Stimulated activated CD4-positive, alpha-beta T cell treated with anti-CD3 and anti-CD28 coated beads, Interleukin-12 subunit alpha, Interleukin-12 subunit beta, amount 100 ng/mL, for 24 hours (primary cell): ENCODE data around the gene GDPD4.

Experiments used
- DNase-seq, 2 experiments: peaks; one replicate each; pipeline ENCODE4 v3.0.0-alpha.2; 2020; ENCODE audit warnings: low read depth in 2 of 2

The GDPD4 gene

DNA sequence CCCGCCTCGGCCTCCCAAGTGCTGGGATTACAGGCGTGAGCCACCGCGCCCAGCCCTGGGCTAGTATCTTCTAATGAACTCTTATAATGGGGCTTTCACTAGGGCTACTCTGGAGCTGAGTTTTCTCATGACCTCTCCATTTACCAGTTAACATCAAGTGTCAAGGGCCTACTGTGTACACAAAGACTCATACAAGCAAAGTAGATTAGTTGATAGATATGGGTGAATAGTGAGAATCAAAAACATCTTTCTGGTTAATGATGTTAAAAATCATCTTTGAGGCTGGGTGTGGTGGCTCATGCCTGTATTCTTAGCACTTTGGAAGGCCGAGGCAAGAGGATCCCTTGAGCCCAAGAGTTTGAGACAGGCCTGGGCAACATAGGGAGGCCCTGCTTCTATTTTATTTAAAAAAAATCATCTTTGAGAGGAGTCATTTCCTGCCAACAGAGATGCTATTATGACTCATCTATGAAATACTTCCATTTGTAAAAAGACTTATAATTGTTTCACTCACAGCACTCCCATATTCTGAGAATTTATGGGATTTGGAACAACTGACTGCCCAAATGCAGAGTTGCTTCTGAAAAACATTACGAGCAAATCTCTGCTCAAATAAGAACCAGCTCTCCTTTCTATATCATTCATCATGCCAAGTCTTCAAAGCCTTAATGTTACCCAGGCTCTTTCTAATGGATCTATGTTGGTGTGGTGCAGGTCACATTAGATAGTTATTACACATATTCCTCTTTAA lies 57.0 kb downstream of the GDPD4 start:
- no peak for DNase-seq

DNA sequence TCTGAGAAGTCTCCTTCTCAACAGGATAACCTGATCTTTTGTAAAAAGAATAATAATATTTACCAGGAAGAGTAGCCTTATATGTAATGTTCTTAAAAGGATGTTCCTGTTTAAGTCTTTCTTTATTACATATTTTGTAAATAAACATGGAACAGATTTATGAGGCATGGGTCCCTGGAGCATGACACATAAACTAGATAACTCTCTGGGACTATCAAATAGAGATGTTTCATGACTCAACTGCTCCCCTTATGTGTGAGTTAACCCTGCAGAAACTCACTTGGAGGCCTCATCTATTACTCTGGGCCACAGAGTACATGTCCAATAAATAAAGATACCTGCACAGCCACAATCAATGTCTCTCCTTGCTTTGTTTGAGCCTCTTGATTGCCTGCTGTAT lies 64.6 kb downstream of the GDPD4 start:
- no peak for DNase-seq

DNA sequence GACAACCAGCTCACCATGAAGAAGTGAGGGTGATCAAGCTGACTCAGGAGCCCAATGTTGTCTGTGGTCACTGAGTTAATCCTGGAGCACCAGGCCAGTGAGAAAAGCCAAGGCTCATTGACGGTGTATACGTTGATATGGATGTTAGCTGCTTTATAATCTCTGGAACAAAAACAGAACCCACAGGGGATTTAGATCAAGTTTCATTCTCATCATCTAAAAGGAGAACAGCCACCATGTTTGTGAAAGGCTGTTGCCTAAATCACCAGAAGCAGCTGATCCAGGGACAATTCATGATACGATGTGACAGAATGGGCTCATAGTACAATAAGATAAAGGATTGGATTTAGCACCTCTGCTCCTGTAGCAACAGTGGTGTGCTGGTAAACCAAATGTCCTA lies 68.5 kb downstream of the GDPD4 start:
- no peak for DNase-seq

DNA sequence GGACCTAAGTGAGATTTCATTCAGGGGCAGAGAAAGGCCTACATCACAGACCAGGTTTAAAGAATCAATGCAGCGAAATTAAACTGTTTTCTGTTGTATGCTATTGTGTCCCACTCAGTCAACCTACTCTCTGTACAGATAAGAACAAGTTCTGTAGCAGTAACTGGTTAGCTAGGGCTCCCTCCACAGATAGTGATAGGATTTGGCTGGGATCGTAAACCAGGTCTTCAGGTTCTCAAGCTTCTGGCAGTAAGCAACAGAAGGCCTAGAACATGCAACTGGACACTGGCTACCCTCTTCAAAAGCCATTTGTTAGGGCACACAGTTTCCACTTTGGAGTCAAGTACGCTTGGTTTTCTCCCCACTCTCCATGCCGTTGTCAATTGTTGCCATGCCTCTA lies 69.2 kb downstream of the GDPD4 start:
- DNase-seq = no peak

DNA sequence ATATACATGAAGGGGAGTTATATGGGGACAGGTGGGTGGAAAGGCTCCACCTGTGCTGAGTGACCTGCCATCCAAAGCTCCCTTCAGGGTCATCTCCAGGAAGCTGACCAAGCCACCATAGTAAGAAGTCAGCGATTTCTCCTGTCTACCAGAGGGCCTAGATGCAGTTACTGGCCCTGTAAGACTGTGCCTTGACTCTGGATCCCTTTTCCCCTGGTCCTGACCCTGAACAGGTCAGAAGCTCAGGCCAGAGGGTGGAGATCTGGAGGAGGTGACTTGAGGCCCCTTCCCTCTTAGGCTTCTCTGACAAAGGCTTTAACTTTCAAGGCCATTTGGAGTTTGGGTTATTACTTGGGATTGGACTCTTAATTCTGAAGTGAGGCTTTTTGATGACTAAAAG lies 69.7 kb downstream of the GDPD4 start:
- no peak for DNase-seq

DNA sequence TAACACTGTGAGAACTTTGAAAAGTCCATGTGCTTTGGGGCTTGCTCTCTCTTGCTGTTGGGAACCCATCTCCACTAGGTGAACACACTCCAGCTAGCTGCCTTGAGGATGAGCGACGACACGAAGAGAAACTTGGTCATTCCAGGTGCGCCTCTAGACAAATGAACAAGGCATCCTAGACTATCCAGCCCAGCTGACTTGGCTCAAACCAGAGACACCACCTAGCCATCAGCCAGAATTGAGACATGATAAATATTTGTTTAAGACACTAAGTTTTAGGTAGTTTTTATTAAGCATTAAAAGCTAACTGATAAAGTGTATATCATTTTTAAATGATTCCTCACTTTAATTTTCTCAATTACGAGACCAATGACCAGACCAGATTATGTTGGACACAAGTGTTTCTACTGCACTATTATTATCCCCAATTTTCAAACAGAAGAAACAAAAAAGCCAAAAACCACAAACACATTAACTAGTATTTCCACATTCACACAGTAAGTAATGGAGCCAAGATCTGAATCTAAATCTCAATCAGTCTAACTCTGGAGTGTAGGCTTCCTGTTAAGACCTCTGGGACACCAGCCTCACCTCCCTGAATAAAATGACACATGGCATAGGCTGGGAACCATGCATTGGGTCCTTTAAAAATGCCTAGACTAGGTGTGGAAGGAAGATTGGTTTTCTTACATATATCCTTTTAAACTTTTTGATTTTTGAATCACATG lies 70.4 kb downstream of the GDPD4 start:
- no peak for DNase-seq

DNA sequence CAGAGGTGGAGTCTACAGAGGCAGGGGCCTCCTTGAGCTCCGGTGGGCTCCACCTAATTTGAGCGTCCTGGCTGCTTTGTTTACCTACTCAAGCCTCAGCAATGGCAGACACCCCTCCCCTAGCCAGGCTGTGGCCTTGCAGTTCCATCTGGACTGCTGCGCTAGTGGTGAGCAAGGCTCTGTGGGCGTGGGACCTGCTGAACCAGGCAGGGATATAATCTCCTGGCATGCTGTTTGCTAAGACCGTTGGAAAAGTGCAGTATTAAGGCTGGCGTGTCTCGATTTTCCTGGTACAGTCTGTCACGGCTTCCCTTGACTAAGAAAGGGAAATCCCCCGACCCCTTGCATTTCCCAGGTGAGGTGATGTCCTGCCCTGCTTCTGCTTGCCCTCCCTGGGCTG lies 77.7 kb downstream of the GDPD4 start:
- DNase-seq = no peak

DNA sequence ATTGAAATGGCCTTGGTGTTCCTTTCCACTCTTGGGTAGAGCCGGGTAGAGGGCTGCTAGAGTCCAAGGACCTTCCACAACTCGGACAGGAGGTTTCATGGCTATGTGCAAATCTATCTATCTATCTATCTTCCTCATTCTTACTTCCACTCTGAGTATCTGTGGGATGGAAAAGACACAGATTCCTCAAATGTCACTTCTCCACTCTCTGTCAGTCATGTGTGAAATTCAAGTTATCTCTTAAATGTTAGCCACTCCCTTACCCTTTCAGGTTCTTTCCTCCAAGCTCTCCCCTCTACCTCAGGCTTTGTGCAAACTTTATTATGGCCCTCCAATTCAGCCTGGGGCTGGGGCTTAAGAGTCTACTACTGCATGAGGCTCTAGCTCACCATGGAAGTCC lies 84.3 kb downstream of the GDPD4 start:
- DNase-seq = no peak

DNA sequence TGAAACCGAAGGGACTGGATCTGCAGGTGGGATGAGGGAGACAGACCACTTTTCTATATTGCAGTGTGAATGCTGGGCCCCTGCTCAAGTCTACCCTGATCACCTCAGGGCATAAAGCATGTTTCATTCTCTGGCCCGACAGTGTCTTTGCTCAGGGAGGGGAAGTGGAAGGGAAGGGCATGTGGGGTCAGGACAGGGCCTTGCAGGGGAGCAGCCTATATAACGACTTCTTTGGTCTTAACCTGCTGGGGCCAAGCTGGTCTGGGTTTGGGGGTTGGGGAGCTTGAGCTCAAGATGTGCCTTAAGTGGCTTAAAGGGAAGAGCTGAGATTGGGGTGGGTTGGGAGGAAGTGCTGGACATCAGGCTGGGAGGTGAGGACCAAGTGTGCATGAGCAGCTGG lies 86.4 kb downstream of the GDPD4 start:
- DNase-seq = no peak

DNA sequence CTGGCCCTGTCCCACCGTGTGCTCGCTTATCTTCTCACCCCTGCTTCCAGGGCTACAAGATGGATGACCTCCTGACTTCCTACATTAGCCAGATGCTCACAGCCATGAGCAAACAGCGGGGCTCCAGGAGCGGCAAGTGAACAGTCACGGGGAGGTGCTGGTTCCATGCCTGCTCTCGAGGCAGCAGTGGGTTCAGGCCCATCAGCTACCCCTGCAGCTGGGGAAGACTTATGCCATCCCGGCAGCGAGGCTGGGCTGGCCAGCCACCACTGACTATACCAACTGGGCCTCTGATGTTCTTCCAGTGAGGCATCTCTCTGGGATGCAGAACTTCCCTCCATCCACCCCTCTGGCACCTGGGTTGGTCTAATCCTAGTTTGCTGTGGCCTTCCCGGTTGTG lies 86.9 kb downstream of the GDPD4 start:
- no peak for DNase-seq

DNA sequence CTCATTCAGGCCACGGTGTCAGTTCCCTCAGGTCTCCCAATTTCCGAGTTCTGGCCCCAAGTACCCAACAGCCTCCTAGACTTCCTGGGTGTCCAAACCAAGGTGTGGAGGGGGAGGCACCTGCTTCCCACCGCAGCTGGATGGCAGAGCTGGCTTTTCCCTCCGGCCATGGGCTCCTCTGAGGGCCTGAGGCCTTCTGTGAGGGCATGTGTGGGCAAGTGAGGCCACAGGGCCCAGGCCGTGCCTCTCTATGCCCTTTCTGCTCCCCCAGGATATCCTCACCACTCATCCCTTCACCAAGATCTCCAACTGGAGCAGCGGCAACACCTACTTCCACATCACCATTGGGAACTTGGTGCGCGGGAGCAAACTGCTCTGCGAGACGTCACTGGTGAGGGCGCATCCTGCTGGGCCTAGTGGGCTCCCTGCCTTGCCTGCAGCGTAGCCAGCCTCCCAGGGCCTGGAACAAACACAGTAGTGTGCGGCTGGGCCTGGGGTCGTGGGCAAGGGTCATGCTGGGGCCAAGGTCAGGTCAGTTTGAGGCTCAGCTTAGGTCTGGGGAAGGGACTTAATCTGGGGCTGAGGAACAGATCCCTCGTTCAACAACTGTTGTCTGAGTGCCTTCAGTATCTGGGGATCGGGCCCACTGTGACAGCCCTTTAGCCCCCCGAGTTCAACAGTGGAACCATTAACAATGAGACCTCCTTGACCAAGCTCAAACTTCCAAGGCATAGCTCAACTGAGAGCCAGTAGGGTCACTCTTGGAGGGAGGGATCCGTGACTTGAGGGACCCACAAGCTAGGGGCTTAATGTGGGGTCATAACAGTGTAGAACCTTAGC lies 87.7 kb downstream of the GDPD4 start:
- no peak for DNase-seq

DNA sequence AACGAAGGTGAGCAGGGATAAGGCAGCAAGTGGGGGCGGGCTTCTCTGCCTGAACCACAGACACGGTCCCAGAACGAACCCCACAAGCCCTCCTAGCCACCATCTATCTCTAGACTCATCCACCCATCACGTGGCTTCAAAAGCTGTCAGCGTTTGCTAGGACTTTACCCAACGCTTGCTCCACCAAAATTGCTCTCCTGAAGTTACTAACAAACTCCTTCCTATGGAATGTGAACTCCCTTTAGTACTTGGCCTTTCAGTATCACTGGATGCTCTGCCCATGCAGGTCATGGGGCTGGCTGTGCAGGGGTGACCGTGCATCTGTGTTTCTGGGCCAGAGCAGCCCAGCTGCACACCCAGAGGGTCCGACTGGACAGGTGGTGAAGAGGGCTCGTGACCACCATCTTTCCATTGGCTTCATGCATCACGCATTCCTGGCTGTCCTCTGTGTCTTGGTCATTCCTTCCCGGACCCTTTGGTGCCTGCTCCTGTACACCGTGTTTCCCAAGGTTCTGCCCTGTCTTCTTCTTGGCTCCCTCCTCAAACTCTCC lies 88.4 kb downstream of the GDPD4 start:
- no peak for DNase-seq

DNA sequence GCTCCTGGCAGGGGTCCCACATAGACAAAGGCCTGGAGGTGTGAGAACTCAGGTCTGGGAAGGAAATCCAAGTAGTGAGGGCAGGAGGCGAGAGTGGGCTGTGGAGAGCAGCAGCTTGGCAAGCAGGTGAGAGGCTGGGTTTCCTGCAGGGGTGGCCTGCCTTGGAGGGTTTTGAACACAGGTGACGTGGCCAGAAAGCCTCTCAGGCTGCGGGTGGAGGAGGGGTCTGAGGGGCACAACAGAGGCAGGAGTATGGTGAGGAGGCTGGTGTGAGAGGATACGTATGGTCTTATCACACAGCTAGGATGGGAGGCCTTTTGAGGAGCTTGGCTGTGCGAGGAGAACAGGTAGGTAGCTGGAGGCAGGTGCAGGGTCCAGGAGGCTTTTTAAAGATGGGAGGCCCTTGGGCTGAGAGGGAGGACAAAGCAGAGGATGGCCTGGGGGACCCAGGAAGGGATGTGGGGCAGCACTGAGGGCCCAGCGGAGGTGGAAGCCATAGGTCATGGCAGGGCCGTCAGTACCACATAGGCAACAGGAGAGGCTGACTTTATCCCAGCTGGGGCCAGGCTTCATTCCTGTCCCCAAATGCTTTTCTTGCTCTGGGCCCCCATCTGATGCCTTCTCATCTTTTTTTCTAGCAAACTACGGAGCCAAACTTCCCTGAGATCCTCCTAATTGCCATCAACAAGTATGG lies 89.0 kb downstream of the GDPD4 start:
- DNase-seq = no peak

DNA sequence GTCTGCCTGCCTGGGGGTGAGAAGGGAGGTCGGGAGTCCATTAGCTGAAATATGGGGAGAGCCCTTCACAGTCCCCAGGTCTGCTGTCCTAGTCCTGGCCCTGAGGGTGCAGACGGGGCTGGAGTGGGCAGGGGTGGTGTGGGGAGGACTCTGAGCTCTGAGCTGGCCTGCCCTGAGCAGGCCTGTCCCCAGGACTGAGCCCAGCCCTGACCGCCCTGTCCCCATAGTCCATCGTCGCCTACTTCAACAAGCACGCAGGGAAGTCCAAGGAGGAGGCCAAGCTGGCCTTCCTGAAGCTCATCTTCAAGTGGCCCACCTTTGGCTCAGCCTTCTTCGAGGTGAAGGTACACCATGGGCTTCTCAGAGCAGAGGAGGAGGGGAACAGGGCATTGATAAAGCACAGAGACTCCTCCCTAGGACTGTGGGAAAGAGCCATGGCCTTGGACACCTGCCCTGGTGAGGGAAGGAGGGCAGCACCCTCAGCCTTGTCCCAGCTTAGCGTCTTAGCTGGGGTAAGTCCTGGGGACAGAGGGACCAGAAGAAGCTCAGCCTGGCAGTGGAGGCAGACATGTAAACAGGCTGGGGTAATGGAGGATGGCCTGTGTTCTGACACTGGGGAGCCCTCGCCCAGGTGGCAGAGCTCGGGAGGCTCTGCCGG lies 89.8 kb downstream of the GDPD4 start:
- no peak for DNase-seq

DNA sequence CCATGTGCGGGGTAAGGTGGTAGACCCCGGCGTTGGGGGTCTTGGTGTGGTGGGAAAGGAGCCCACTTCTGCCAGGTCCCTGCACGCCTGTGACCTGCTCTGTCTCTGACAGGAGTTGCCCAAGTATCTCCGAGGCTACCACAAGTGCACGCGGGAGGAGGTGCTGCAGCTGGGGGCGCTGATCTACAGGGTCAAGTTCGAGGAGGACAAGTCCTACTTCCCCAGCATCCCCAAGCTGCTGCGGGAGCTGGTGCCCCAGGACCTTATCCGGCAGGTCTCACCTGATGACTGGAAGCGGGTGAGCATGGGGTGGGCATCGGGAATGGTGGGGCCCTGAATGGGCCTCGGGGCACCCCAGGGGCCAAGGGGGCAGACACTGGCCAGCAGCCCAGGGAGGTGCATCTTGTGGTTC lies 90.4 kb downstream of the GDPD4 start:
- no peak for DNase-seq

DNA sequence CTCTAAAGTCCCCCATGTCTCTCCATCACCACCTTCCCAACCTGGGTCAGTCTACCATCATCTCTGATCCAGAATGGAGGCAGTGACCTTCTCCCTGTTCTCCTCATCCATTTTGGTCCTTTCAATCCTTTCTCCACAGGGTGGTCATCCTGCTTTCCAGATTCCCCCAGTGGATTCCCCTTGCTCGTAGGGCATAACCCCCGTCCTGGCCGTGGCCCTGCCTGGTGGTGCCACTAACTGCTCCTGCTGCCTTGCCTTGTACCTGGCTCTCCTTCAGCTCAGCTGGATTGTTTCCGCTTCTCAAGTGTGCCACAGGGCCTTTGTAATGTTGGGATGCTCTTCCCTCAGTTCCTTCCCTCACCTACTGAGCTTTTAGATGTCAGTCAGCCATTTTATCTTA lies 91.8 kb downstream of the GDPD4 start:
- DNase-seq = no peak

DNA sequence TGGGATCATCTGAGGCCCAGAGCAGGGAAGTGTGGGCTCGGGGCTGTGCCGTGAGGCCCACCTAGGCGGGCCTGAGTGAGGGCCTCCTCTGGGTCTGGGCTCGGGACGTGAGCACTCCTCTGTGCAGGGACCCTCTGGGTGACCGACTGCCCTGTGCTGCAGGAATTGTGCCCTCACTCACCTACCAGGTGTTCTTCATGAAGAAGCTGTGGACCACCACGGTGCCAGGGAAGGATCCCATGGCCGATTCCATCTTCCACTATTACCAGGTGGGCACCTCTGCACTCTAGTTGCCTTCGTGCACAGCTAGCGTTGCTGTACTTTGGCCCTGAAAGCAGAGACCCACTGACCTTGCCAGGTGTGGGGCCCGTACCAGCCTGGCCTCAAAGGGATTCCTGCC lies 93.0 kb downstream of the GDPD4 start:
- no peak for DNase-seq

DNA sequence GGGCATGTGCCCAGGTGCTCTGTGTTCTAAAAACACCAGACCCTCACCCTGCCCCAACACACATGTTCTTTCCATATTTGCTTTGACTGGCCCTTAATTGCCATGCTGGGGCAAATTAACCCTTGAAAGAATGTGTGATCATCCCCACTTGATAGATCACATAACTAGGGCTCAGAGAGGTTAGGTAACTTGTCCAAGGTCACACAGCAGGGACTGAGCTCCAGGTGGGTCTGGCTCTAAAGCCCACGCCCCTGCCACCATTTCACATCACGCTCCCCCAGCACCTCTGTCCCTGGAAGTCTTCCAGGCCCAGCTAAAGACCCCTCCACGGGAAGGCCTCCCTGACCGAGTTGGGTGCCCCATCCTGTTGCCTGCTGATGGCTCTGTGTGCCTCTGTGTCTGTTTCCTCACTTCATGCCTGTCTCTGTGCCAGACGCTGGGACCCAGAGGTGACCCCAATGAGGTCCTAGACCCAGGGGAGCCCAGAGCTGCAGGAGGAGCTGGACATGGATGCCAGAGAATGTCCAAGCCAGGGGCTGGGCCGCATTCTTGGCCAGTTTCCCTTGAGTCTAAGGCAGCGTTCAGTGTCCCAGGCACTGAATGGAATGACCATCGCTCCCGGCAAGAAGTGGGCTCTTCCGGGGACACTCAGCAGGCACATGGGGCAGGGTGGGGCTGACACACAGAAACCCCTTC lies 93.7 kb downstream of the GDPD4 start:
- no peak for DNase-seq

DNA sequence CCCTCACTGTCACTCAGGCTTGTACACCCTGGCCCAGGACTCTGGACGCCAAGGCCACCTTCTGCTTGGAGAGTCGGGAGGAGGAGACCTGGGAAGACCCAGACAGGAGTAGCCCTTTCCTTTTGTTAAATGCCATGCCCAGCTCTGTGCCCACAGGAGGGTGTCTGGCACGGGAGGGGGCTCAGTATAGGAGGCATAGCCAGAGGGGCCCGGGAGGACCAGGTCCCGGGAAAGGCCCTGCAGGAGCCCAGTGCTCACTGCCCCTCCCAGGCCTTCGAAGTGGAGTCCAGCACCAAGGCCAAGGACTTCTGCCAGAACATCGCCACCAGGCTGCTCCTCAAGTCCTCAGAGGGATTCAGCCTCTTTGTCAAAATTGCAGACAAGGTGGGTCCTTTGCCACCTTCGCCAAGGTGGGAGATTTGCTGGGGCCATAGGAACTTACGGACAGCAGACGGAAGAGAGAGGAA lies 94.4 kb downstream of the GDPD4 start:
- DNase-seq = no peak

DNA sequence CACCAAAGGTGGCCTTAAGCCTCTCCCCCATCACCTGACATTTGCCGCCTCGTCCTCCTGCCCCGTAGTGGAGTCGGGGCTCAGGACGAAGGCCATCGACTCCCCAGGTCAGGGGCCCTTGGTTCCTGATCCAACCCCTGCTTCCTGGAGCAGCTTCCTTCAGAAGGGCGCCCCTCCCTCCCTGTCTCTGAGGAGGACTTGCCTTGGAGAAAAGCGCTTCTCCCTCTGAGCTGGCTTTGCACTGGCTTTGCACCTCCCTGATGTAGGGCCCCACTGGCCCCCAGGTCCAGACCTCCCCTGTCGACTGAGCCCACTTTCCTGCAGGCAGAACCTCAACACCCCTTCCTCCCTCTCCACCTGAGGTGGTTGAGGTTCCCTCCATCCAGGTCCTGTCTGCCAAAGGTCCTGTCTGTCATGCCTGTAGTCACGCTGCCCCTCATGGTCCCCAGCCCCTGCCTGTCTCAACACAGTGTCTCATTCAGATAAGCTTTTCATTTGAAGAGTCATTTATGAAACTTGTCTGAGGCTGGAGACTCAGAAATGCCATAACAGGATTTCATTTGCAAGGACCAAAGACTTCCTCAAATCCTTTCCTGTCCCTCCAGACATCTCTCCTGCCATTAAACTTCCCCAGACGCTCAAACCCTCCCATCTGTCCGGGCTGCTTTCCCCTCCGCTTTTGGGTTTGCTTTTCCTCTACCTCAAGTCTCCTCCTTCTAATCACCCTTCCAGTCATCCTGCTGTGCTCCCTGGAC lies 95.0 kb downstream of the GDPD4 start:
- no peak for DNase-seq
